ENCODE measurements around the gene TRIM61. TPM values are rescaled to one million over a fixed set of nuclear protein-coding genes. Genes with fewer than 3 reads are reported as not detected.
"Not testable (repeated sequence)": the region's sequence is repeated elsewhere in the genome, so short reads cannot be mapped to it uniquely, and the experiment has no call there.

TRIM61 gene
- total RNA-seq, 1 donor from 2014 or later, result 0.34 TPM

DNA sequence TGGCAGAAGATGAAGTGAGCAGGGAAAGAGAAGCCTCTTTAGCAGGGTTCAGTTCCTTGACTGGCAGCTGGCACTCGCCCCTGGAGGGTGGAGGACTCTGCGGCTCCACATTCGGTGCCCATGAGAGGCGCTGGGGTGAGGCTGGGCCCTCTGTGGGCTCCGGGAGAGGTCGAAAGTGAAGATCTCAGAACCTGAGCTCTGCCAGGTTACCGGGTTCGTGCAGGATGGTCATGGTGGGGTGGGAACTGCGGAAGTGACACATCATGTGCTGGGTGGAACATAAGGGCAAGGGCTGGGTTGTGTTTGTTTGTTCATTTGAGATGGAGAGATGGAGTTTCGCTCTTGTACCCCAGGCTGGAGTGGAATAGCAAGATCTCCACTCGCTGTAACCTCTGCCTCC, 44.2 kb downstream of the TRIM61 start:
- TF ChIP-seq, protein P1, sequence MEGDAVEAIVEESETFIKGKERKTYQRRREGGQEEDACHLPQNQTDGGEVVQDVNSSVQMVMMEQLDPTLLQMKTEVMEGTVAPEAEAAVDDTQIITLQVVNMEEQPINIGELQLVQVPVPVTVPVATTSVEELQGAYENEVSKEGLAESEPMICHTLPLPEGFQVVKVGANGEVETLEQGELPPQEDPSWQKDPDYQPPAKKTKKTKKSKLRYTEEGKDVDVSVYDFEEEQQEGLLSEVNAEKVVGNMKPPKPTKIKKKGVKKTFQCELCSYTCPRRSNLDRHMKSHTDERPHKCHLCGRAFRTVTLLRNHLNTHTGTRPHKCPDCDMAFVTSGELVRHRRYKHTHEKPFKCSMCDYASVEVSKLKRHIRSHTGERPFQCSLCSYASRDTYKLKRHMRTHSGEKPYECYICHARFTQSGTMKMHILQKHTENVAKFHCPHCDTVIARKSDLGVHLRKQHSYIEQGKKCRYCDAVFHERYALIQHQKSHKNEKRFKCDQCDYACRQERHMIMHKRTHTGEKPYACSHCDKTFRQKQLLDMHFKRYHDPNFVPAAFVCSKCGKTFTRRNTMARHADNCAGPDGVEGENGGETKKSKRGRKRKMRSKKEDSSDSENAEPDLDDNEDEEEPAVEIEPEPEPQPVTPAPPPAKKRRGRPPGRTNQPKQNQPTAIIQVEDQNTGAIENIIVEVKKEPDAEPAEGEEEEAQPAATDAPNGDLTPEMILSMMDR (IDR thresholded peaks at IDR 0.05; ENCODE audit: partially characterized antibody, unreplicated experiment), result no peak
- Mint-ChIP-seq H3K27me3 (ENCODE audit: unreplicated experiment) (peaks cover 7% of the 10 kb centered on the region), H3K9me3 (ENCODE audit: unreplicated experiment) (no peaks in the 10 kb centered on the region), H3K36me3 (ENCODE audit: unreplicated experiment) (peaks cover 8% of the 10 kb centered on the region), H3K27ac (ENCODE audit: unreplicated experiment) (no peak overlapping the region), H3K4me1 (ENCODE audit: low read depth, unreplicated experiment) (no peaks in the 10 kb centered on the region), H3K4me3 (ENCODE audit: unreplicated experiment) (no peak overlapping the region)
- DNase-seq, result no peak

DNA sequence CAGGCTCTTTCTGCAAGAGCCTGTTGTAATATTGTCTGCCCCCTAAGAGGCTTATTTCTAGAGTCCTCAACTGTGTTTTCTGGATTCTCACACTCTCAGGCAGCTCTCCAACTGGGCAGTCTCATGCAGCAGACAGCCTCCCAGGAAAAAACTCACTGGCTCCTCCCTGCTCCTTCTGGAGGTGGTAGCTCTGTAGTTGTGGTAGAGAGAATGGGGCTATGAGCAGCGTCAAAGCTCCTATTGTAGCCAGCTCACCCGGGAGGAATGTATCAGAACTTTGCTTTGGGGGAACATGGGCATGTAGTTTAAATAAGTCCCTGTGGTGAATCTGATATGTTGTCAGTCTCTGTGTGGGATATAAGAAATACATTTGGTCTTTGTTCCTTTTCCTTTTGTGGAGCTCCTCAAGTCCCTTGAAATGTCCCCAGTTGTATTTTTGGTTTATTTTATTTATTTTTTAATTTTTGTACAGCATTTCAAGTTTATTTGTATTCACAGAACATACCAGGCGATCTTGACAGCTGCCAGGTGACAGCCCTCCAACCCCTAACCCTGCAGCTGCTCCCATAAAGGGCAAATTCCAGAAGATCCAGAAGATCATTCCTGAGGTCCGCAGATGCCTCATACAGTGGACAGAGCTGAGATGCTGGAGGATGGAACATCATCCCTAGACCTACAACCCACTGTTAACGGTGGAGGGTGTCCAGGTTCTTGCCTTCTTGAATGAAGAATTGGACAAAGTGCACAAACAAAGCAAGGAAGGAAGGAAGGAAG, 45.7 kb downstream of the TRIM61 start:
- no peaks in the 10 kb centered on the region for H3K9me3 Mint-ChIP-seq (ENCODE audit: unreplicated experiment)
- H3K36me3 Mint-ChIP-seq (ENCODE audit: unreplicated experiment), result peaks cover 8% of the 10 kb centered on the region
- H3K27me3 Mint-ChIP-seq (ENCODE audit: unreplicated experiment), result peaks cover 7% of the 10 kb centered on the region
- no peaks in the 10 kb centered on the region for H3K4me1 Mint-ChIP-seq (ENCODE audit: low read depth, unreplicated experiment)
- no peak overlapping the region for H3K27ac Mint-ChIP-seq (ENCODE audit: unreplicated experiment)
- H3K4me3 Mint-ChIP-seq (ENCODE audit: unreplicated experiment), result no peak overlapping the region
- TF ChIP-seq, protein P1 (IDR thresholded peaks at IDR 0.05; ENCODE audit: partially characterized antibody, unreplicated experiment), result no peak
- no peak for DNase-seq

DNA sequence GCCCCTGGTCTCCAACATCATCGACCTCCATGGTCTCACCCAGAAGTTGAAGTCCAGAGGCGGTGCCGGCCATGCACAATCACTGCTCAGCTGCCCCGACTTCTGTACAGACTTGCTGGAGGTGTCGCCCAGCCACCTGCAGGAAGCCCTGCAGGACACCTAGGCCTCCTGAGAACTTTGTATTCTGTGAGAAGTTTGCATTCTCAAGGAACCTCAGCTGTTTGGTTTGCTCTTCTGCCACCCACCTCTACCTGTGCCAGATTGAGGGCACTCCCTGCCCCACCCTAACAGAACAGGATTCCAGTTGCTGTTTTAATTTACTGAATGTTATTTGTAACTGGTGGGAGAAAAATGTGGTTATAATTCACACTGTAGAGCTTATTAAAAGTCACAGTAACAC, 46.8 kb downstream of the TRIM61 start:
- no peaks in the 10 kb centered on the region for H3K9me3 Mint-ChIP-seq (ENCODE audit: unreplicated experiment)
- TF ChIP-seq, protein P1 (IDR thresholded peaks at IDR 0.05; ENCODE audit: partially characterized antibody, unreplicated experiment), result no peak
- DNase-seq, result no peak
- H3K4me1 Mint-ChIP-seq (ENCODE audit: low read depth, unreplicated experiment), result no peaks in the 10 kb centered on the region
- no peak overlapping the region for H3K27ac Mint-ChIP-seq (ENCODE audit: unreplicated experiment)
- peaks cover 8% of the 10 kb centered on the region for H3K36me3 Mint-ChIP-seq (ENCODE audit: unreplicated experiment)
- no peak overlapping the region for H3K4me3 Mint-ChIP-seq (ENCODE audit: unreplicated experiment)
- peaks cover 6% of the 10 kb centered on the region for H3K27me3 Mint-ChIP-seq (ENCODE audit: unreplicated experiment)

DNA sequence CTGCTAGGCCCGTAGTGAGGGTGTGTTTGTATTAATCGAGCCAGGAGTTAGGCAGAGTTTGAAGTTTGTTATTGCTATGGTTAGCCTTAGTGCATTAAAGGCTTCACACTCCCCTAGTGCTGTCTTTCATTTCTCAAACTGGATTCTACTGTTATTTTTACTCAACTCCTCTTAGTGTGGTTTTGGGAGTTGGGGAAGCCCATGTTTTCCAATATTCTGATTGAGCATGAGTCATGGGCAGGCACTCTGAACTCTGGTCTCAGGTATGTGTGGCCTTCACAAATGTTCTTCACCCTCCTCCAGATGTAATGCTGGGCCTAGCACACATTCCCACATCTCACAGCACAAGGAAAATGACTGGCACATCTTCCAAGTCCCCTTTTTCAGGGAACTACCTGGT, 50.4 kb downstream of the TRIM61 start:
- not testable (repeated sequence) for DNase-seq; H3K27me3 Mint-ChIP-seq (ENCODE audit: unreplicated experiment); H3K27ac Mint-ChIP-seq (ENCODE audit: unreplicated experiment); H3K4me3 Mint-ChIP-seq (ENCODE audit: unreplicated experiment); H3K4me1 Mint-ChIP-seq (ENCODE audit: low read depth, unreplicated experiment); H3K36me3 Mint-ChIP-seq (ENCODE audit: unreplicated experiment); H3K9me3 Mint-ChIP-seq (ENCODE audit: unreplicated experiment)

DNA sequence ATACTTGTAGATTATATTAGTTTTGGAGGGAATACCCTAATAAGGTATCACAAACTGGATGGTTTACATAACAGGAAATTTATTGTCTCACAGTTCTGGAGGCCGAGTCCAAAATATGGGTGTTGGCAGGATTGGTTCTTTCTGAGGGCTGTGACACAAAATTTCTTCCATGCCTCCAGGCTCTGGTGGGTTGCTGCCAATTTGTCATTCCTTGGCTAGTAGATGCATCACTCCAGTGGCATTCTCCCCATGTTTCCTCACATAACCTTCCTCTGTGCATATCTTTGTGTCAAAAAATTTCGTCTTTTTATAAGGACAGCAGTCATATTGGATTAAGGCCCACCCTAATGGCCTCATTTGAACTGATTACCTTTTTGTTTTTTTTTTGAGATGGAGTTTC, 51.2 kb downstream of the TRIM61 start:
- Mint-ChIP-seq H3K27ac (ENCODE audit: unreplicated experiment) (no peak overlapping the region), H3K36me3 (ENCODE audit: unreplicated experiment) (peaks cover 8% of the 10 kb centered on the region), H3K9me3 (ENCODE audit: unreplicated experiment) (no peaks in the 10 kb centered on the region), H3K4me3 (ENCODE audit: unreplicated experiment) (no peak overlapping the region), H3K4me1 (ENCODE audit: low read depth, unreplicated experiment) (no peaks in the 10 kb centered on the region), H3K27me3 (ENCODE audit: unreplicated experiment) (peaks cover 3% of the 10 kb centered on the region)
- no peak for DNase-seq
- TF ChIP-seq, protein P1 (IDR thresholded peaks at IDR 0.05; ENCODE audit: partially characterized antibody, unreplicated experiment), result no peak
